NCI-H2171 treated with DMSO at 0.1 percent for 48 hours (cell line): ENCODE measurements around the gene RNF207.

Source experiments
- DNase-seq: peaks from one replicate; lab custom pipeline; 2025; lab: John Stamatoyannopoulos, UW

Gene RNF207

GRCh38 chr1:6174621-6175410 lies 31.1 kb upstream of the RNF207 start:
- DNase-seq: no peak

GRCh38 chr1:6175411-6175828 lies 30.5 kb upstream of the RNF207 start:
- DNase-seq: no peak

GRCh38 chr1:6176779-6177178 lies 29.1 kb upstream of the RNF207 start:
- no peak for DNase-seq

- DNase-seq: no peak
These were observed 28.1 kb upstream of the RNF207 start for GRCh38 chr1:6177681-6178380.

- no peak for DNase-seq
These were observed 27.0 kb upstream of the RNF207 start for GRCh38 chr1:6178751-6179563.

GRCh38 chr1:6179564-6180175 lies 26.2 kb upstream of the RNF207 start:
- no peak for DNase-seq

- peak; percentile 39 for DNase-seq
These were observed 25.6 kb upstream of the RNF207 start, which contains the start of gene CHD5 for GRCh38 chr1:6180268-6180706. Gene CHD5 (minus strand): TSS chr1:6180321. CDS start chr1:6180023, 298 bp downstream.

GRCh38 chr1:6180707-6181311 lies 25.1 kb upstream of the RNF207 start:
- DNase-seq: peak; percentile 42

GRCh38 chr1:6181347-6181770 lies 24.6 kb upstream of the RNF207 start:
- DNase-seq: no peak

- DNase-seq: peak; percentile 28
These were observed 22.4 kb upstream of the RNF207 start for GRCh38 chr1:6183520-6183989.

- DNase-seq: no peak
These were observed 21.7 kb upstream of the RNF207 start for GRCh38 chr1:6184083-6184783.

- no peak for DNase-seq
These were observed 20.8 kb upstream of the RNF207 start for GRCh38 chr1:6185151-6185550.

- DNase-seq: peak; percentile 34
These were observed 20.1 kb upstream of the RNF207 start for GRCh38 chr1:6185635-6186382.

GRCh38 chr1:6188466-6188865 lies 17.5 kb upstream of the RNF207 start:
- DNase-seq: no peak

GRCh38 chr1:6191968-6192367 lies 14.0 kb upstream of the RNF207 start:
- no peak for DNase-seq

- DNase-seq: no peak
These were observed 8.0 kb upstream of the RNF207 start for GRCh38 chr1:6197746-6198427.

- no peak for DNase-seq
These were observed 7.1 kb upstream of the RNF207 start for GRCh38 chr1:6198646-6199297.

- DNase-seq: peak; percentile 99
These were observed 6.4 kb upstream of the RNF207 start, which contains the start of gene RPL22 for GRCh38 chr1:6199298-6200187. Gene RPL22 (minus strand): TSS chr1:6199595. CDS start chr1:6199573, 22 bp downstream.
